Measurements from ENCODE around the gene DOK3. TPM values are rescaled to one million over a fixed set of nuclear protein-coding genes. Genes with fewer than 3 reads are reported as not detected.
A peak's percentile ranks its signal among the peaks of the same experiment; 100 is the strongest.

DOK3 gene
- total and polyA plus RNA-seq, 4 donors: 15.6 to 146 (median 47.8) TPM

GRCh38 chr5:177474846-177475562 lies 34.6 kb downstream of the DOK3 start:
- H3K27me3 ChIP-seq (ENCODE audit: control insufficient read depth in 3 of 3, insufficient read depth in 3 of 3, low read length in 2 of 3): no peaks in the 10 kb centered on the region
- peaks cover 3 to 50% (median 21%) of the 10 kb centered on the region in 5 donors for H3K4me1 ChIP-seq (ENCODE audit: control insufficient read depth in 5 of 5, insufficient read depth in 5 of 5, low read length in 5 of 5)
- DNase-seq (no peak), ATAC-seq (ENCODE audit: insufficient read depth, low FRiP score) (no peak)
- H3K9me3 ChIP-seq (ENCODE audit: control insufficient read depth in 4 of 4, insufficient read depth in 3 of 4, low read length in 3 of 4): no peaks in the 10 kb centered on the region
- H3K27ac ChIP-seq (ENCODE audit: low read depth in 1 of 2, low read length in 1 of 2): no peak overlapping the region
- peaks cover 0 to 6% (median 0%) of the 10 kb centered on the region in 4 donors for H3K36me3 ChIP-seq (ENCODE audit: control insufficient read depth in 4 of 4, insufficient read depth in 4 of 4, low read length in 4 of 4)
- no peak overlapping the region for H3K9ac ChIP-seq (ENCODE audit: insufficient read depth in 1 of 2, low read length in 2 of 2)
- H3K4me3 ChIP-seq: no peak overlapping the region
- WGBS, 2 donors: 23 to 68% methylated on average over 4 of the region's 4 CpGs
- no peak for TF ChIP-seq CTCF (IDR thresholded peaks at IDR 0.05; ENCODE audit: control extremely low read depth, extremely low read depth)

- H3K9ac ChIP-seq (ENCODE audit: insufficient read depth in 1 of 2, low read length in 2 of 2): peak overlapping the region in 1 of 2 donors; percentile 65
Observed at GRCh38 chr5:177474002-177474476, 35.6 kb downstream of the DOK3 start.

GRCh38 chr5:177473443-177474001 lies 36.1 kb downstream of the DOK3 start, which contains the start of gene DBN1:
Gene DBN1 (minus strand): TSS chr5:177473634. CDS start chr5:177473521, 113 bp downstream.
- Histone ChIP-seq H3K36me3 (ENCODE audit: control insufficient read depth in 4 of 4, insufficient read depth in 4 of 4, low read length in 4 of 4) (peaks cover 0 to 7% (median 0%) of the 10 kb centered on the region in 4 donors), H3K9me3 (ENCODE audit: control insufficient read depth in 4 of 4, insufficient read depth in 3 of 4, low read length in 3 of 4) (no peaks in the 10 kb centered on the region), H3K27me3 (ENCODE audit: control insufficient read depth in 3 of 3, insufficient read depth in 3 of 3, low read length in 2 of 3) (no peaks in the 10 kb centered on the region), H3K9ac (ENCODE audit: insufficient read depth in 1 of 2, low read length in 2 of 2) (peak within 1 kb of the TSS in 1 of 2 donors; percentile 65), H3K4me1 (ENCODE audit: control insufficient read depth in 5 of 5, insufficient read depth in 5 of 5, low read length in 5 of 5) (peaks cover 0 to 39% (median 12%) of the 10 kb centered on the region in 5 donors), H3K4me3 (peak within 1 kb of the TSS; percentile 51), H3K27ac (ENCODE audit: low read depth in 1 of 2, low read length in 1 of 2) (peak within 1 kb of the TSS in 1 of 2 donors; percentile 15)
- WGBS, 2 donors: 3% methylated on average over 28 to 69 of the region's 69 CpGs
- ATAC-seq (ENCODE audit: insufficient read depth, low FRiP score): peak; percentile 73
- no peak for TF ChIP-seq CTCF (IDR thresholded peaks at IDR 0.05; ENCODE audit: control extremely low read depth, extremely low read depth)
- DNase-seq: peak; percentile 72 to 83 (median 76)

More at GRCh38 chr5:177474002-177474476, 35.6 kb downstream of the DOK3 start:
- 65 to 74% methylated on average over 7 of the region's 7 CpGs for WGBS, 2 donors
- no peak for DNase-seq
- H3K36me3 ChIP-seq (ENCODE audit: control insufficient read depth in 4 of 4, insufficient read depth in 4 of 4, low read length in 4 of 4): peaks cover 0 to 6% (median 0%) of the 10 kb centered on the region in 4 donors
- H3K4me1 ChIP-seq (ENCODE audit: control insufficient read depth in 5 of 5, insufficient read depth in 5 of 5, low read length in 5 of 5): peaks cover 3 to 44% (median 16%) of the 10 kb centered on the region in 5 donors
- ATAC-seq (ENCODE audit: insufficient read depth, low FRiP score): no peak
- no peak overlapping the region for H3K27ac ChIP-seq (ENCODE audit: low read depth in 1 of 2, low read length in 1 of 2)
- no peaks in the 10 kb centered on the region for H3K27me3 ChIP-seq (ENCODE audit: control insufficient read depth in 3 of 3, insufficient read depth in 3 of 3, low read length in 2 of 3)
- H3K4me3 ChIP-seq: no peak overlapping the region
- H3K9me3 ChIP-seq (ENCODE audit: control insufficient read depth in 4 of 4, insufficient read depth in 3 of 4, low read length in 3 of 4): no peaks in the 10 kb centered on the region
- no peak for TF ChIP-seq CTCF (IDR thresholded peaks at IDR 0.05; ENCODE audit: control extremely low read depth, extremely low read depth)
